Esophagus squamous epithelium (tissue), 4 donors: ENCODE data around the gene FBH1.

Experiments used
- CTCF ChIP-seq, 6 experiments: fragments of 450-650 bp in 4 of 6; fragments of 200-600 bp in 2 of 6; sonication (generic) in 2 of 6; IDR thresholded peaks; one replicate each; pipeline ENCODE4 v1.5.1; 2016 to 2019; ENCODE audit warnings: antibody characterized with exemption in 6 of 6, mild to moderate bottlenecking in 4 of 6, moderate library complexity in 4 of 6
- POLR2A ChIP-seq, 4 donors: fragments of 450-650 bp; IDR thresholded peaks; one replicate each; pipeline ENCODE4 v1.6.1; 2017; ENCODE audit warnings: antibody characterized with exemption in 4 of 4, mild to moderate bottlenecking in 4 of 4, moderate library complexity in 3 of 4

- TF ChIP-seq CTCF (IDR thresholded peaks at IDR 0.05) (no peak), POLR2A (IDR thresholded peaks at IDR 0.05) (no peak)
These were observed 49.4 kb upstream of the FBH1 start for GRCh38 chr10:5840314-5841307.
